Coronary artery (tissue), 2 donors: ENCODE results near the gene MMP24OS.

Source experiments
- DNase-seq: peaks from one replicate; pipeline ENCODE4 v3.0.0-alpha.2; 2017; ENCODE audit warnings: low spot score
- H3K27ac ChIP-seq, 2 donors: fragments of 200-600 bp; sonication (generic); one replicate each; pipeline ENCODE4 v1.5.1; 2016 to 2019
- H3K4me3 ChIP-seq: fragments of 200-600 bp; sonication (generic); 2 replicates; pipeline ENCODE4 v1.5.1; 2016; ENCODE audit warnings: mild to moderate bottlenecking, moderate library complexity
- TF ChIP-seq, protein P1 (sequence below): fragments of 200-600 bp; sonication (generic); IDR thresholded peaks from one replicate; pipeline ENCODE4 v1.5.1; 2019; ENCODE audit warnings: antibody characterized with exemption

MMP24OS gene

DNA sequence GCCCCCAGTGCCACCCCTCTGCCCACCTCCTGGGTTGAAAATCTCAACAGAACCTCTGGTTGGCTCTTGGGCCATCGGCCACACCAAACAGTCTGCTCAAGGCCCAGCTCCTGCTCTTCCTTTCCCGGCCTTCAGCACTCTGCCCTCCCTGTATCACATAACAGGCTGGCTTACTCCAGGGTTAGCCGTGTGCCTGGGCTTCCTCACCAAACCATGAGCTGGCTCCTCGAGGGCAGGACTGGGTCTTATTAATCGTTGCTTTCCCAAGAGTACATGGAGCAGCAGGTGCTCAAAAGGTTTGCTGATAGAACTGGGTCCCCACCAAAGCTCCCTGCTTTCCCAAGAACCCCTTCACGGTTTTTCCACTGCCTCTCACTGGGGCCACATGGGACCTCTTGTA, 27.0 kb upstream of the MMP24OS start:
- H3K27ac ChIP-seq, result no peak overlapping the region
- TF ChIP-seq, protein P1, sequence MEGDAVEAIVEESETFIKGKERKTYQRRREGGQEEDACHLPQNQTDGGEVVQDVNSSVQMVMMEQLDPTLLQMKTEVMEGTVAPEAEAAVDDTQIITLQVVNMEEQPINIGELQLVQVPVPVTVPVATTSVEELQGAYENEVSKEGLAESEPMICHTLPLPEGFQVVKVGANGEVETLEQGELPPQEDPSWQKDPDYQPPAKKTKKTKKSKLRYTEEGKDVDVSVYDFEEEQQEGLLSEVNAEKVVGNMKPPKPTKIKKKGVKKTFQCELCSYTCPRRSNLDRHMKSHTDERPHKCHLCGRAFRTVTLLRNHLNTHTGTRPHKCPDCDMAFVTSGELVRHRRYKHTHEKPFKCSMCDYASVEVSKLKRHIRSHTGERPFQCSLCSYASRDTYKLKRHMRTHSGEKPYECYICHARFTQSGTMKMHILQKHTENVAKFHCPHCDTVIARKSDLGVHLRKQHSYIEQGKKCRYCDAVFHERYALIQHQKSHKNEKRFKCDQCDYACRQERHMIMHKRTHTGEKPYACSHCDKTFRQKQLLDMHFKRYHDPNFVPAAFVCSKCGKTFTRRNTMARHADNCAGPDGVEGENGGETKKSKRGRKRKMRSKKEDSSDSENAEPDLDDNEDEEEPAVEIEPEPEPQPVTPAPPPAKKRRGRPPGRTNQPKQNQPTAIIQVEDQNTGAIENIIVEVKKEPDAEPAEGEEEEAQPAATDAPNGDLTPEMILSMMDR, result no peak
- H3K4me3 ChIP-seq, result no peak overlapping the region
- DNase-seq, result no peak

DNA sequence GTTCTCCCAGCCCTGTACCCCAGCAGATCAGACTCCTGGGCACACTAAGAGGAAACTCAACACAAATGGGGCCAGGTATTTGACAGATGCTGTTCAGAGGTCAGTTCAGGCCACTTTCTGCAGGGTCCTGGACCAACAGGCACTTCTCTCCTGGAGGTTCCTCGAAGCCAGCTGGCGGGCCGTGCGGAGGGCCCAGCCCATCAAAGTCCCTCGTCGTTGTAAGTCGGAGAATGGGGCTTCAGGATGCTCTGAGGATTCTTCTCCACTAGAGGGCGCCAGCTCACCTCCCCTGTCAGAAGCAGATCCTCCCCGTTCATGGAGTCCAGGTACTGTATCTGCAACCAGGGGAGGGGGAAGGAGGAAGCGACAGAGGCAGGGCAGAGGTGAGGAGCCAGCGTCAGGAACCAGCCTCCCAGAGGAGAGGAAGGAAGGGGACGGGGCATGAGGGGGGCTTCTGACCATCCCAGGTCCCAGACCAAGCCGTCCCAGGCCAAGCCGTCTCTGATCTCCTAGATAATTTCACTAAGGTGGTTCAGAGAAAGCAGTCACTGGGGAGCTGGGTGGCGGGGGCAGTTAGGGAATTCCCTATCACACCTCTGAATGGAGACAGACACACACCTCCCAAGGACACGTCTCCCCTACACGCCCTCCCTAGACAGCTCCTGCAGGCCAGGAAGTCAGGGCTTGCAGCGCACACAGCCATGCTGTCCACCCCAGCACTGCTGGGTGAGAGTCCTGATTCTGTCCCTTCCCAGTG, 26.0 kb upstream of the MMP24OS start:
- Histone ChIP-seq H3K4me3 (no peak overlapping the region), H3K27ac (no peak overlapping the region)
- TF ChIP-seq, protein P1, result peak; percentile 72
- no peak for DNase-seq

DNA sequence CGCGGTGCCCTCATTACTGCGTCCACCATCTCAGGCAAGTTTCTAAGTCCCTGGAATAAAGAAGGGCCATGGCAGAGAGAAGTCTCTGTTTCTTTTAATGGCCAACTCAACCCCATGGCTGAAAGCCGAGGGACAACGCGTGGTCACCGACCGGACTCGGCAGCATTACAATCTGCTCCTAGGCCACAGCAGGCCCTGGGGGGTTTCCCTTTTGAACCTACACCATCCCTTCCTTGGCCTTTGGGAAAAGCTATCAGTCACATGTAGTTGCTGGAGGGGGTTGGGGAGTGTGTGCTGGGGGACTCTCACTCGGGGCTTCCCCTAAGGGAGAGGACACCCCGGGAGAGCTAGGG, 25.4 kb upstream of the MMP24OS start:
- TF ChIP-seq, protein P1, result no peak
- Histone ChIP-seq H3K27ac (no peak overlapping the region), H3K4me3 (no peak overlapping the region)
- no peak for DNase-seq

DNA sequence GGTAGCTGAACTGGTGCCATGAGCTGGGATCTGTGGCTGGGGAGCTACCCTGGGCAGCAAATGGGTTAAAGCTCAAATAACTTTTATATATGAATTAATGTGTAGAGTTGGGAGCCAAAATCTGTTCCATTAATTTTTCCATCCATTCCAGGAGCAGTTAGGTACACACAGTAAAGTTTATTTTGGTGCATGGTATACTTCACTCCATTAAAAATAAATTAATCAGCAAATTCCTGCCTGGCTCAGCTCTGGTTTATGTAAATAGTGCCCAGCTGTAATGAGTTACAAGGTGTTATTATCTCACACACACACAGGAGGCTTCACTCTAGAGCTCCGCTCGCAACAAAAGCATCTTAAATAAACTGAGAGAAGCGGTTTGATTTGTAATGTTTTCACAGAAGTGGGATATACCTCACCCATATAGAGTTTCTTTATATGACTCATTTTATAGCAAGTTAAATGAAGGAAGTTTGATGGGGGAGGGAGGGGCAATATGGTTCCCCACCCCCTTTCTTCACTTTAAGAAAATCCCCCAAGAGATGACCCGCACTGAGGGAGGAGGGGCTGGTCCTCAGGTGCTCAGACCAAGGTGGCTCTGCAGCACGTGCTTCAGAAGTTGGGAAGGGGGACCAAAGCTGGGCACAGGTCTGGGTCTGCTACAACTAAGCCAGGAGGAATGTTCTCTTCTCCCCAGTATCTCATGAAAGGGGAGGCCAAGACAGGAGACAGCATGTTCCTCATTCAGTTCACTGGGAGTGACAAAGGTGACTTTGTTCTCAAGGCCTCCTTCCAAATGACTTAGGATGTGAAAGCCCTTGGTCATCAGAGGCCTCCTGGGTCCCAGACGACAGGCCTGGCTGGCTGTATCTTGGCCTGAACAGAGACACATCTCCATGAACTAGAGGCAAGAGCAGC, 24.8 kb upstream of the MMP24OS start:
- H3K27ac ChIP-seq, result no peak overlapping the region
- H3K4me3 ChIP-seq, result no peak overlapping the region
- TF ChIP-seq, protein P1, result no peak
- no peak for DNase-seq

DNA sequence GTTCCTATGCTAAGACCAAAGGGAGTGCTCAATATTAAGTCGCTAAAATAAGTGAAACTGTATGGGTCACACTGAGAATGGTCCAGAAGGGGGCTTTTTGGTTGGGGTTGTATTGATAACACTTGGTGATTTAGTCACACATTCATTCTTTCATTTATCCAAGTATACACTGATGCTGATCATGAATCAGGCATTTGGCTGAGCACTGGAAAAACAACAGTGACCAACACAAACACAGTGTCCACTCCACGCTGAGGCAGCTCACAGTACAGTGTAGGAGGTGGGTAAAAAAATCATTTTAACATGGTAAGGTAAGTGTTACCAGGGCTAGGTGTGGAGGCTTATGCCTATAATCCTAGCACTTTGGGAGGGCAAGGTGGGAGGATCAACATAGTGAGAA, 23.5 kb upstream of the MMP24OS start:
- no peak for DNase-seq
- TF ChIP-seq, protein P1, result no peak
- Histone ChIP-seq H3K4me3 (no peak overlapping the region), H3K27ac (no peak overlapping the region)

DNA sequence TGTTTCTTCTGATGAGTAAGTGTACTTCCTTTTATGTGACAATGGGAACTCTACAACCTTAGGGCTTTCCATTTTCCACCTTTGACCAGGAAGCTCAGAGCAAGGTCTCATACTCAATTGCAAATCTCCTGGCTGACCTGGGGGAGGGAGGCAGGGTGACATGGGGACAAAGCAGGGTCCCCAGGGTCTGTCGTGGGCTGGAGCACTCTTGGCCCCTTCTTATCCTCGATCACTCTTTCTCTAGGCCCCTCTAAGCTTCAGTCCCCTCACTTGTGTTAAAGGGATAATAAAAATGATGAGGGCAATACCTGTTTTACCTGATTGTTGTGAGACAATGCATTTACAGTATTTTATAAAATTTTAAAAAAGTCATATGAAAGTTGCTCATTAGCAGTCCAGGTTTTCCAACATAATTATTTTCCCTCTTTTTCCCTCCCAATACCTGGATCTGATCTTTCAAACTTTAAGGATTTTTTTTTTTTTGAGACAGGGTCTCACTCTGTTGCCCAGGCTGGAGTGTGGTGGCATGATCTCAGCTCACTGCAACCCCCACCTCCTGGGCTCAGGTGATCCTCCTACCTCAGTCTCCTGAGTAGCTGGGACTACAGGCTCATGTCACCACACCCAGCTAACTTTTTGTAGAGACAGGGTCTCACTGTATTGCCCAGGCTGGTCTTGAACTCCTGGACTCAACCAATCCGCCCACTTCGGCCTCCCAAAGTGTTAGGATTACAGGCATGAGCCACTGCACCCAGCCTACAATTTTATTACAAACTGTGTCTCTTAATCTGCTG, 22.7 kb upstream of the MMP24OS start:
- Histone ChIP-seq H3K4me3 (no peak overlapping the region), H3K27ac (no peak overlapping the region)
- no peak for DNase-seq
- TF ChIP-seq, protein P1, result no peak
